Measurements from ENCODE around the gene MT1M.

Gene MT1M

DNA sequence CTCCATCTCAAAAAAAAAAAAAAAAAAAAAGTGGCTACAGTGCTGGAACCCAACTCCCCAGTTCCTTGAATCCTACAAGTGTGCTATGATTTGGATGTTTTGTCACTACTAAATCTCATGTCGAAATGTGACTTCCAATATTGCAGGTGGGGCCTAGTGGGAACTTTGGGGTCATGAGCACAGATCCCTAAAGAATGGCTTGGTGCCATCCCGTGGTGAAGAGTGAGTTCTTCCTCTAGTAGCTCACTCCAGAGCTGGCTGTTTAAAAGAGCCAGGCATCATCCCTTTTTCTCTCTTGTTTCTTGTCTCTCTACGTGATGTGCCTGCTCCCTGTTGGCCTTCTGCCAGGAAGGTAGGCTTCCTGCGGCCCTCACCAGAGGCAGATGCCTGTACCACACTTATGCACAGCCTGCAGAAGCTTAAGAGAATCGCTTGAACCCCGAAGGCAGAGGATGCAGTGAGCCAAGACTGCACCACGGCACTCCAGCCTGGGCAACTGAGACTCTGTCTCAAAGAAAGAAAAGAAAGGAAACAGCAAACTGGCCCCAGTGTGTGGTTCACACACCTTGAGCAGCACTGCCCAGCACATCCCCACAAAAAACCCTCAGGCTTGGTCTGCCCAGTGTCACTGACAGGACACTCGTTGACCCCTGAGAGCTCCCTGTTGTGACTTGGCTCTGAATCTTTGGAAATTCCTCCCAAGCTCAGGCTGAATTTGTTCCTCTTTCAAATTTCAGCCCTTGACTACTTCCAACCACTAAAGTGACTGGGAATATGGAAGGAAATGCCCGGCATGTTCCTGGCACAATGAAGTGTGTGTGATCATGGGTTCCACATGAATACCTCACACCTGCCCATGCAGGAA, 3.7 kb upstream of the MT1M start:
- no peak for DNase-seq (ENCODE audit: low spot score)

DNA sequence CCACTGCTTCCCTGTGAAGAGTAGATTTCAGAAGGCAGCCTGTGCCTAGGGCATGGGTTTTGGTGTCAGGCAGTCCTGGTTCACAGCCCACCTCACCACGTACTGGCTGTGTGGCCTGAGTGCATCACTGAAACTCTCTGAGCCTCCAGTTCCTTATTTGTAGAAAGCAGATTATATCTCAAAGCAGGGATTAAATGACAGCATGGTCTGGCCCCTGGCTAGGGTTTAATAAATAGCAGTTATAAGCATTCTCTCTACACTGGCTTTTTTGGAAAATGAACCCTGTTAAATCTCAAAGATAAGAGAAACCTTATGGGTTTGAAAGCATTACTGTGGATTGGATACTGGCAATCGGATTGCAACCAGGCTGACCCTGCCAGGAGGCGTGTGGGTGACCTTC, 2.9 kb upstream of the MT1M start:
- no peak for DNase-seq (ENCODE audit: low spot score)

DNA sequence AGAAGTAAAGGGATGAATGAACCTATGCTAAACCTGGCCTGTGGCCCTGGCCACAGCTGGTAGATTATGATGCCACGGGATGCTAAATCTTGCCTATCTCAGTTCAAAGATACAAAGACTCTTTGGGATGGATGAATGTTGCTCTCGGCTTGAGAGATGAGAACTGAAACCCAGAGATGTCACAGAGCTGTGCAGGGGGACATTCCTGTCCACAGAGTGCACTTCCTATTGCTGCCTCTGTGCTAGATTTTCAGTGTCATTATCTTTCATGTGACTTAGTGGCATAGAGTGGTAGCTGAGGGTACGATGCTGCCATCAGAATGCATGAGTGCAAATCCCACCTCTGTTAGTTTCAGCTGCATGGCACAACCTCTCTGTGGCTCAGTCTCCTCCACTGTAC, 2.3 kb upstream of the MT1M start:
- DNase-seq (ENCODE audit: low spot score), result no peak

DNA sequence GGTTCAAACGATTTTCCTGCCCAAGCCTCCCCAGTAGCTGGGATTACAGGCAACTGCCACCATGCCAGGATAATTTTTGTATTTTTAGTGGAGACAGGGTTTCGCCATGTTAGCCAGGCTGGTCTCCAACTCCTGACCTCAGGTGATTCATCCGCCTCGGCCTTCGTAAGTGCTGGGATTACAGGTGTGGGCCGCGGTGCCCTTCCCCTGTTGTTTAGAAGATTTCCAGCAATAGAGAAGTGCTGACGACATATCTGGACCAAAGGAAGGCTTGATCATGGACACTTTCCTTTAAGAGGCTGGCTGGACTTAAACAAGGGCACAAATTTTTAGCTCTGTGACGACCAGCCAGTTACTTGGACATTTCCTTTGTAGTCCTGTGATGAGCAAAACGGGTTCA, 1.3 kb upstream of the MT1M start:
- no peak for DNase-seq (ENCODE audit: low spot score)

DNA sequence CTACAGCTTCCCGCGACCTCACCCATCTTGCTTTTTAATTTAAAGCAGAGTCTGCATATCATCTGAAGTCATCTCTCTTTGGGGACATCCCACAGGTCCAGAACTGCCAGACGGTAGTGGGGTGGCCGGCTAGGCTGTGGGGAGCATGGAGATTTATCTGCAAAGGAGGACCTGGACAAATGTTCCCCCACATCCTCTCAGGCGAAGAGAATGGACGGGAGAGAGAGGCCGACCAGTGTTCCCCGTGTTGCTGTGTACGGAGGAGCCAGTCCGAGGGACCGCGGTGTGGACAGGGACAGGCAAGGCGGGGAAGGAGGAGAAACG, 665 bp upstream of the MT1M start:
- no peak for DNase-seq (ENCODE audit: low spot score)

DNA sequence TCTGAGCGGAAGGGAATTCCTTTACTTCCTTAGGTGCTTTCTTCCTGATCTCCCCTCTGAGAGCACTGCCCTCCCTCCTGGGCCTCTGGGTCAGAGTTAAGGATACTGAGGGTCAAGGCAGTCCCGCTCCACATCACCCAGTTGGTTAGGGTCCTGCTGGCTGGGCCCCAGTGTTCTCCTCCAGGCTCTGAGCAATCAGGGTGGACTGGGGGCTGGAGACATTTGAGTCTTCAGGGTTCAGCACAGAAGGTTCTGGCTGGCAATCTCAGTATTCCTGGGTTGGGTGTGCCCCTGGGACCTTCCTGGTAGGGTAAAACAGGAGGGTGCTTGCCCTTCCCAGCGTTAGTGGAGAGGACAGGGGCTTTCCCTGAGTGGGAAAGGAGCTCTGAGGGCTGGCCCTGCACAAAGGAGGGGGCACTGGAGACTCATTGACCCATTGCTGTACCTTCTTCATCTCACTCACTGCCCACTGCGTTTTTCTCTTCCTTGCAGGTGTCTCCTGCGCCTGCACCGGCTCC, 448 bp downstream of the MT1M start:
- no peak for DNase-seq (ENCODE audit: low spot score)

DNA sequence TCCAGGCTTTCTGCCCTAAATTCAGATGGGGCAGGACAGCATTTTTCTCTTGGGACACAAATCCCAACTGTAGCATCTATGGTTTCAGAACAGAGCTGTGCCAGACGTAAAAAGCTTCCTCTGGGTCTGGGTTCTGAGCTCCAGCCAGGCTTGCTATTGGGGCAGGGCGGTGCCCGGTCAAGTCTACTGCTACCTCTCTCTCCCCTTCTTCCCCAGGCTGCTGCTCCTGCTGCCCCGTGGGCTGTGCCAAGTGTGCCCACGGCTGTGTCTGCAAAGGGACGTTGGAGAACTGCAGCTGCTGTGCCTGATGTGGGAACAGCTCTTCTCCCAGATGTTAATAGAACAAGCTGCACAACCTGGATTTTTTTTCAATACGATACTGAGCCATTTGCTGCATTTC, 1.1 kb downstream of the MT1M start:
- no peak for DNase-seq (ENCODE audit: low spot score)

DNA sequence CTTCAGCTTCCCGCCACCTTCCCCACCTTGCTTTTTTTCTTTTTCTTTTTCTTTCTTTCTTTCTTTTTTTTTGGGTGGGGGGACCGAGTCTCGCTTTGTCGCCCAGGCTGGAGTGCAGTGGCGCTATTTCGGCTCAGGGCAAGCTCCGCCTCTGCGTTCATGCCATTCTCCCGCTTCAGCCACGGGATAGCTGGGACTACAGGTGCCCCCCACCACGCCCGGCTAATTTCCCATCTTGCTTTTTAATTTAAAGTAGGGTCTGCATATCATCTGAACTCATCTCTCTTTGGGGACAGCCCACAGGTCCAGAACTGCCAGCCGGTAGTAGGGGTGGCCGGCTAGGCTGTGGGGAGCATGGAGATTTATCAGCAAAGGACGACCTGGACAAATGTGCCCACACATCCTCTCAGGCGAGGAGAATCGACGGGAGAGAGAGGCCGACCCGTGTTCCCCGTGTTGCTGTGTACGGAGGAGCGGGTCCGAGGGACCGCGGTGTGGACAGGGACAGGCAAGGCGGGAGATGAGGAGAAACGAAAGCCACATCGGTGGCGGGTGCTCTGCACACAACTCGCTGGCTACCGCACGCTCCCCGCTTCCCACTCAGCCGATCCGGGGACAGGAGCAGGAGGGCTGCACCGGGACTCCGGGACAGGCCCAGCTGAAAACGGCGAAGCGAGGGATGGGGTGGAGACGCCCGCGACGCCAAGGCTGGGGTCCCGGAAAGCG, 2.4 kb downstream of the MT1M start:
- DNase-seq (ENCODE audit: low spot score), result no peak

DNA sequence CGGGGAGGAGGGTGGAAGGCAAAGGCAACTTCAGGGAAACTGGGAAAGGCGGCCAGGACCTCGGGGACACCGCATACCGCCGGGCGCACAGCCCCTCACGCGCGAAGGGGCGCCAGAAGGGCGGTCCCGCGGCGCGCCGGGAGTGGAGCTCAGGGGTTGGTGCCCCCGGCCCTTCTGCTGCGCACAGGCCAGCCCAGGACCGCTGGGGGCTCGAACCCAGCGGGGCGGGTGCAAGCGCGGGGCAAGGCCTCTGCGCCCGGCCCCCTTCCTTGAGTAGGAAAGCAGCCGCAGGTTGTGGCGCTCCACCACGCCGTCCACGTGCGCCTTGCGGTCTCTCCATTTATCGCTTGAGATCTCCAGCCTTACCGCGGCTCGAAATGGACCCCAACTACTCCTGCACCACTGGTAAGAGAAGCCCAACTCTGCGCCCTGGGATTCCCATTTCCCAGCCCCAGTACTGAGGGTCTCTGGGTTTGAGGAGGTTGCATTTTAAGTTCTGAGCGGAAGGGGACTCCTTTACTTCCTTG, 3.0 kb downstream of the MT1M start:
- no peak for DNase-seq (ENCODE audit: low spot score)

DNA sequence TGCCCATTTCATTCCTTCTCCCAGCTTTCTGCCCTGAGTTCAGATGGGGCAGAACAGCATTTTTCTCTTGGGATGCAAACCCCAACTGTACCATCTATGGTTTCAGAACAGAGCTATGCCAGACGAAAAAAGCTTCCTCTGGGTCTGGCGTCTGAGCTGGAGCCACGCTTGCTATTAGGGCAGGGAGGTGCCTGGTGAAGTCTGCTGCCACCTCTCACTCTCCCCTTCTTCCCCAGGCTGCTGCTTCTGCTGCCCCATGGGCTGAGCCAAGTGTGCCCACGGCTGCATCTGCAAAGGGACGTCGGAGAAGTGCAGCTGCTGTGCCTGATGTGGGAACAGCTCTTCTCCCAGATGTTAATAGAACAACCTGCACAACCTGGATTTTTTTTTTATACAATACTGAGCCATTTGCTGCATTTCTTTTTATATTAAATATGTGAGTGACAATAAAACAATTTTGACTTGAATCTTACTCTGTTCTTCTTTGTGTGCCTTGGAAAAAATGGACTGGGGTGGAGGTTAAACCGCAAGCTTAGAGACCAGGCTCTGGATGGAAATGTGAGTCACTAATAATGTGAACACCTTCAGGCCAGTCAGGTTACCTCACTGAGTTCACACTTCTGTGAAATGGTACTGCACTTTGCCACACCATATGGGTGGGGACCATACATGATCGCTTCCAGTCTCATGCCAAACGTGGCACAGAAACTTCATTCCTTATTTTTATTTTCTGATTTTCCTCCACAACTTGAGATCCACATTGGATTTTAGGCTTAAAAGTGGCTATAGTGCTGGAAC, 4.4 kb downstream of the MT1M start:
- no peak for DNase-seq (ENCODE audit: low spot score)

DNA sequence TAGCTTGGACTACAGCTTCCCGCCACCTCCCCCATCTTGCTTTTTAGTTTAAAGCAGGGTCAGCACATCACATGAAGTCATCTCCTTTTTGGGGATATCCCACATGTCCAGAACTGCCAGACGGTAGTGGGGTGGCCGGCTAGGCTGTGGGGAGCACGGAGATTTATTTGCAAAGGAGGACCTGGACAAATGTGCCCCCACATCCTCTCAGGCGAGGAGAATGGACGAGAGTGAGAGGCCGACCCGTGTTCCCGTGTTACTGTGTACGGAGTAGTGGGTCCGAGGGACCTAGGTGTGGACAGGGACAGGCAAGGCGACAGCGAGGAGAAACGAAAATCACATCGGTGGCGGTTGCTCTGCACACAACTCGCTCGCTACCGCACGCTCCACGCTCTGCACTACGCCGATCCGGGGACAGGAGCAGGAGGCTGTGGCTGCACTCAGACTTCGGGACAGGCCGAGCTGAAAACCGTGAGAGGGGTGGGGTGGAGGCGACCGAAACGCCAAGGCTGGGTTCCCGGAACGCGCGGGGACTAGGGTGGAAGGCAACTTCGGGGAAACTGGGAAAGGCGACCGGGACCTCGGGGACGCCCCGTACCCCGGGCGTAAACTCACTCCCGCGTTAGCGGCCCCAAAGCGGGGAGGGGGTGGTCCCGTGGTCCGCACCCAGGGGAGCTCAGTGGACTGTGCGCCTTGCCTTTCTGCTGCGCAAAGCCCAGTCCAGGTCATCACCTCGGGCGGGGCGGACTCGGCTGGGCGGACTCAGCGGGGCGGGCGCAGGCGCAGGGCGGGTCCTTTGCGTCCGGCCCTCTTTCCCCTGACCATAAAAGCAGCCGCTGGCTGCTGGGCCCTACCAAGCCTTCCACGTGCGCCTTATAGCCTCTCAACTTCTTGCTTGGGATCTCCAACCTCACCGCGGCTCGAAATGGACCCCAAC, 5.6 kb downstream of the MT1M start, which contains the start of gene MT1A:
TSS of gene MT1A (plus strand) at position 853 of the 937 bp plus-strand sequence. CDS start at position 926, 73 bp downstream.
- DNase-seq (ENCODE audit: low spot score), result peak; percentile 77

DNA sequence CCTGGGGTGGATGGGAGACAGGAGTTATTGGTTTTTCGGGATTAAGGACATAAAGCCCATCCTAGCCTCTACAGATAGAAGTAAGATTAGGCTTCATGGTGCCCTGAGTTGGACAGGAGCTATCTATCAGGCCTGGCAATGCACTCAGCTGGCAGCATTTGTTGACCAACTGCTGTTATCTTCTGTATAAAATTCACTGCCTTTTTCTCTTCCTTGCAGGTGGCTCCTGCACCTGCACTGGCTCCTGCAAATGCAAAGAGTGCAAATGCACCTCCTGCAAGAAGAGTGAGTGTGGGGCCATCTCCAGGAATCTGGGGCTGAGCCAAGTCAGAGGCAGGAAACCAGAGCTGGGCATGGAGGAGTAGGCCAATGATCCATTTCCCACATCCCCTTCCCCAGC, 6.6 kb downstream of the MT1M start:
- DNase-seq (ENCODE audit: low spot score), result no peak

DNA sequence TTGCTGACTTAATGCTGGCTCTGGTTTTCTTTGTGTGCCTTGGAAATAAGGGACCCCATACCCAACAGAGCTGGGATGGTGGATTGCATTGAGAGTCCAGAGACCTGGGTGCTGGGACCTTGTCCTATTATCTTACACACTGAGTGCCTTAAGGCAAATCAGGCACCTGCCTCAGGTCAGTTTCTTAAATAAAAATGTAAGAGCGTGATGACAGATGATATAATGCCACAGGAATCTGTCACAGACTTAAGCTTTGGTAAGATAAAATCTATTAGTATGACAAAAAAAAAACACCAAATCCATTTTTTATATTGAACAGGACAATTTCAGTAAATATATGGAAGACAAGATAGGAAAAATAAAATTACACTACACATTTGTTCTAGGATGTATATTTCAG, 7.6 kb downstream of the MT1M start:
- no peak for DNase-seq (ENCODE audit: low spot score)

DNA sequence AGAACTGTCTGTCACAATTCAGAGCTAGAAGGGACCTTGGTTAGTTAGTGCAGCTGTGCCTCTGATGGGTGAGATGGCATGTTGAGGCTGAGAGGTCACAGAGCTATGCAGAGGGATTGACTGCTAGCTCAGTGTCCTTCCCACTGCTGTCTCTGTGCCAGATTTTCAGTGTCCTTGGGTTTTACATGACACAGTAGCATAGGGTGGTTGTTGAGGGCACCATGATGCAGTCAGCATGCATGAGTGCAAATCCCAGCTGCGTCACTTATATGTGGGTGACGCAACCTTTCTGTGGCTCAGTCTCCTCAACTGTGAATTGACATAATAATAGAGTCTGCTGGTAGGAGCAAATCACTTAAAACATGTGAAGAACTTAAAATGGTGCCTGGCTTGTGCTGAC, 8.7 kb downstream of the MT1M start:
- no peak for DNase-seq (ENCODE audit: low spot score)

DNA sequence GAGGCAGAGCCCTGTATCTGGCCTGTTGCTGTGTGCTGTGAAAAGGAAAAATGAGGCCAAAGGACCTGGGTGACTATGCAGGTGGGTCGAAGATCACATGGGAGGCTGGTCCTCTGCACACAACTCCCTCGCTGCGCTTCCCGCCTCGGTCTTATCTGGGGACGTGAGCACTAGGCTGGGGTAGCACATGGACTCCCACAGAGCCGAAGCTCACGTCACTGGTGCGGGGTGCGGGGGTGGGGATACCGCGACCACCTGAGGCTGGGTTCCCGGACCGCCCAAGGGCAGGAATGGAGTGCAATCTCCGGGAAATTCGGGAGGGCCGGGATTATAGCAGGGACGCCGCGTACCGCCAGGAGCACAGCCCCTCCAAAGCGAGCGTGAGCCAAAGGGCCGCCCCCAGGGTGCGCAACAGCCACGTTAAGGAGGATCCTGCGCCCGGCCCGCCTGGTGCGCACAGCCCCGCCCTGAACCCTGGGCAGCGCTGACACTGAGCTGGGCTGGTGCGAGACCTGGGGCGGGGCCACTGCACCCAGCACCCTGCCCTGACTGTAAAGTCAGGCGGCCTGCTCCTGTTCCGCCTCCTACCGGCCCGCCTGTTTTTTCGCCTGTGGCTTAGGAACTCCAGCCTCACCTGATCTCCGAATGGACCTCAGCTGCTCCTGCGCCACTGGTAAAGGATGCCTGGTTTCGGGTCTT, 10.8 kb downstream of the MT1M start:
- peak; percentile 74 for DNase-seq (ENCODE audit: low spot score)

DNA sequence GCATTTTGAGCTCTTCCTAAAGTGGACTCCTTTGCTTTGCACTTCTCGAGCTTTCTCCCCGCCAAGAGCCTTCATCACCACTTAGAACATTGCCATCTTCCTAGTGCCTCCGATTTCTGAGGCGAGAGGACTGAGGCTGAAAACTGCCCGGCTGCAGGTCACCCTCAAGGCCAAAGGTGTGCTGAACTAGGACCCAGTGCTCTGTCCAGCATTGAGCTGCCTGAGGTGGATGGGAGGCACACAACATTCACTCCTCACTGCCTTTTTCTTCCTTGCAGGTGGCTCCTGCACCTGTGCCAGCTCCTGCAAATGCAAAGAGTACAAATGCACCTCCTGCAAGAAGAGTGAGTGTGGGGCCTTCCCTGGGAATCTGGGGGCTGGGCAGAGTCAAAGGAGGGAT, 11.4 kb downstream of the MT1M start:
- no peak for DNase-seq (ENCODE audit: low spot score)

DNA sequence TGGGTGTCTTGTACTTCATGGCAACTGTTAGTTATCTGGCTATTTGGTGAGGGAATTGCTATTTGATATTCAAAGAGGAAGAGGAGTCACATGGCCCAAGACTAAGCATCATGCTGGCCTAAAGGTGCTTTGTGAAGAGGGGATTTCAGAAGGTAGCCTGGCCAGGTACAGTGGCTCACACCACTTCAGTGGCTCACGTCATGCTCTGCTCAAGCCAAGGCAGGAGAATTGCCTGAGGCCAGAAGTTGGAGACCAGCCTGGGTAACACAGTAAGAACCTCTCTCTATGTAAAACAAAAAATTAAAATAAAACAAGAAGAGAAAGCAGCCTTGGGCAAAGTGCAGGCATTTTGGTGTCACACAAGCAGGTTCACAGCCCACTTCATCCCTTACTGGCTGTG, 12.9 kb downstream of the MT1M start:
- no peak for DNase-seq (ENCODE audit: low spot score)

DNA sequence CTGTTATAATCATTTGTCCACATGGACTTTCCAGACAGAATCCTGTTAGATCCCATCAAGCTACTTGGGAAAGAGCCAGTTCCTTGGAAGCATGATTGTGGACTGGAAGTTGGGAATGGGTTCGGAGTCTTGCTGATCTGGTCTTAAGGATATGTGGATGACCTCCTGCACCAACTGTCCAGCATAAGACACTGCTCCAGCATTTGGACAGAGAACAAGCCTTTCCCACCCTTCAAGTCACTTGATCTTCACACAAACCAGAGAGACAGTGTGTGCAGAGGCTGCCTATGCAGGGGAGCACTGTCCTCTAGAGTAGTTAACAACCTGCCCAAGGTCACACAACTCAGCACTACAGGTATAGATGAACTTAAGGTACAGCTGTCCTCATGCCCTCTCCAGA, 13.4 kb downstream of the MT1M start:
- no peak for DNase-seq (ENCODE audit: low spot score)

DNA sequence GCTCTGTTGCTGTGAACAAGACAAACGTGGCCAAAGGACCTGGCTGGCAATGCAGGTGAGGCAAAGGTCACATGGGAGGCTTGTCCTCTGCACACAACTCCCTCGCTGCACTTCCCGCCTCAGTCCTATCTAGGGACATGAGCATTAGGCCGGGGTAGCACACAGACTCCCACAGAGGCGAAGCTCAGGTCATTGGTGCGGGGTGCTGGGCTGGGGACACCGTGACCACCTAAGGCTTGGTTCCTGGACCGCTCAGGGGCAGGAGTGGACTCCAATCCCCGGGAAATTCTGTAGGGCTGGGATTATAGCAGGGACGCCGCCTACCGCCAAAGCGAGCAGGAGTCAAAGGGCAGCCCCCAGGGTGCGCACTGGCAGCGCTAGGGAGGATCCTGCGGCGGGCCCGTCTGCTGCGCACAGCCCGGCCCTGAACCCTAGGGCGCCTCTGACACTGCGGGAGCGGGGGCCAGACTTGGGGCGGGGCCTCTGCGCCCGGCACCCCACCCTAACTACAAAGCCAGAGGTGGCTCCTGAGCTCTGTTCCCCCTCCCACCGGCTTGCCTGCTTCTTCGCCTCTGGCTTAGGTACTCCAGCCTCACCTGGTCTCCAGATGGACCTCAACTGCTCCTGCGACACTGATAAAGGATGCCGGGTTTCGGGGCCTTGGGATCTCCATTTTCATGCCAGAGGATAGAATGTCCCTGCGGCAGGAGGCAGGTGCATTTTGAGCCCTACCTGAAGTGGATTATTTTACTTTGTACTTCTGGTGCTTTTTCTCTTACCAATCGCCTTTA, 15.4 kb downstream of the MT1M start:
- DNase-seq (ENCODE audit: low spot score), result no peak

DNA sequence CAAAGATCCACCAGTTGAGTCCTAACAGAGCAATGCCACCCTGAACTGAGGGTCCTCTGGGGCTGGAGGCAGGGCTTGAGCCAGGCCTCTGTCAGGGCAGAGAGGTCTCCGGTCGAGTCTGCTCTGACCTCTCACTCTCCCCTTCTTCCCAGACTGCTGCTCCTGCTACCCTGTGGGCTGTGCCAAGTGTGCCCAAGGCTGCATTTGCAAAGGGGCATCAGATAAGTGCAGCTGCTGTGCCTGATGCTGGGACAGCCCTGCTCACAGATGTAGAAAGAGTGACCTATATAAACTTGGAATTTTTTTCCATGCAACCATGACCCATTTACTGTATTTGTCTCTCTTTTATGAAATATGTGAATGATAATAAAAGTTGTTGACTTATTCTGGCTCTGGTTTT, 16.8 kb downstream of the MT1M start:
- no peak for DNase-seq (ENCODE audit: low spot score)

Data from iPS-NIHi11 (cell line).